CD14-positive monocyte (primary cell): ENCODE data around the gene MSRB1. TPM values are rescaled to one million over a fixed set of nuclear protein-coding genes. Genes with fewer than 3 reads are reported as not detected.

ENCODE experiments used
- DNase-seq, 3 donors: peaks; one replicate each; pipeline ENCODE4 v3.0.0-alpha.2; 2011 to 2022
- H2AFZ ChIP-seq: 2 replicates; pipeline ENCODE4 v1.6.0; 2012; ENCODE audit warnings: mild to moderate bottlenecking, low read depth, low read length, inconsistent platforms; ENCODE audit not compliant: insufficient read depth, poor library complexity, severe bottlenecking
- H3K27ac ChIP-seq, 2 donors: 1 replicate in 1 of 2; 2 replicates in 1 of 2; pipeline ENCODE4 v1.5.1; 2012 to 2013; ENCODE audit warnings: low read length in 2 of 2, control low read depth in 1 of 2, inconsistent platforms in 1 of 2, low read depth in 1 of 2, mild to moderate bottlenecking in 1 of 2
- H3K27me3 ChIP-seq, 2 donors: one replicate each; pipeline versions ENCODE4 v1.6.0 to v1.6.1; 2011 to 2013; ENCODE audit warnings: low read length in 2 of 2; ENCODE audit not compliant: control insufficient read depth in 2 of 2, insufficient read depth in 2 of 2
- H3K36me3 ChIP-seq, 2 donors: replicated peaks in 1 of 2; 1 replicate in 1 of 2; 2 replicates in 1 of 2; pipeline versions ENCODE4 v1.5.1 to v1.6.1; 2012 to 2013; ENCODE audit warnings: low read length in 2 of 2, control low read depth in 1 of 2, inconsistent platforms in 1 of 2, mild to moderate bottlenecking in 1 of 2; ENCODE audit not compliant: insufficient read depth in 2 of 2, control insufficient read depth in 1 of 2
- H3K4me1 ChIP-seq, 2 donors: 1 replicate in 1 of 2; 2 replicates in 1 of 2; pipeline versions ENCODE4 v1.5.1 to v1.6.1; 2012 to 2013; ENCODE audit warnings: low read length in 2 of 2, control low read depth in 1 of 2, inconsistent platforms in 1 of 2, mild to moderate bottlenecking in 1 of 2, moderate library complexity in 1 of 2; ENCODE audit not compliant: insufficient read depth in 2 of 2, control insufficient read depth in 1 of 2
- H3K4me2 ChIP-seq: replicated peaks from 2 replicates; pipeline ENCODE3; 2012; ENCODE audit warnings: low read length, moderate library complexity, mild to moderate bottlenecking; ENCODE audit not compliant: poor library complexity, severe bottlenecking; ENCODE audit errors: extremely low read depth
- H3K4me3 ChIP-seq, 3 experiments: fragments of 200-600 bp in 1 of 3; sonication (generic) in 1 of 3; replicated peaks in 1 of 3; 1 replicate in 2 of 3; 2 replicates in 1 of 3; pipeline ENCODE4 v1.5.1; 2011 to 2013; ENCODE audit warnings: low read length in 3 of 3, mild to moderate bottlenecking in 3 of 3, control low read depth in 2 of 3, low read depth in 2 of 3, inconsistent platforms in 1 of 3, moderate library complexity in 1 of 3
- H3K79me2 ChIP-seq: 2 replicates; pipeline ENCODE4 v1.6.0; 2012; ENCODE audit warnings: mild to moderate bottlenecking, control low read depth, inconsistent platforms, low read length, moderate library complexity; ENCODE audit not compliant: insufficient read depth
- H3K9ac ChIP-seq: 2 replicates; pipeline ENCODE4 v1.6.0; 2017; ENCODE audit warnings: low read length, mild to moderate bottlenecking; ENCODE audit not compliant: insufficient read depth, poor library complexity, severe bottlenecking
- H3K9me3 ChIP-seq, 2 donors: replicated peaks in 1 of 2; 1 replicate in 1 of 2; 2 replicates in 1 of 2; pipeline versions ENCODE4 v1.5.1 to v1.6.1; 2012 to 2013; ENCODE audit warnings: low read length in 2 of 2, control low read depth in 1 of 2; ENCODE audit not compliant: control insufficient read depth in 1 of 2, insufficient read depth in 1 of 2
- H4K20me1 ChIP-seq: 2 replicates; pipeline ENCODE4 v1.6.0; 2012; ENCODE audit warnings: mild to moderate bottlenecking, low read length, control low read depth, moderate library complexity; ENCODE audit not compliant: insufficient read depth
- H3K27ac Mint-ChIP-seq, 7 donors: one replicate each; pipeline ENCODE4 v1.8.0; 2020; ENCODE audit warnings: mild to moderate bottlenecking in 7 of 7, mixed read lengths in 7 of 7, moderate library complexity in 6 of 7, inconsistent platforms in 2 of 7
- H3K27me3 Mint-ChIP-seq, 3 donors: one replicate each; pipeline ENCODE4 v1.8.0; 2021 to 2022; ENCODE audit warnings: low read depth in 3 of 3, mild to moderate bottlenecking in 3 of 3, mixed read lengths in 3 of 3, moderate library complexity in 3 of 3, inconsistent platforms in 1 of 3
- H3K36me3 Mint-ChIP-seq, 2 donors: one replicate each; pipeline ENCODE4 v1.8.0; 2020; ENCODE audit warnings: mixed read lengths in 2 of 2, inconsistent platforms in 1 of 2, mild to moderate bottlenecking in 1 of 2
- H3K4me1 Mint-ChIP-seq: one replicate; pipeline ENCODE4 v1.8.0; 2020; ENCODE audit warnings: mild to moderate bottlenecking, mixed read lengths
- H3K4me3 Mint-ChIP-seq, 2 donors: one replicate each; pipeline ENCODE4 v1.8.0; 2020; ENCODE audit warnings: mild to moderate bottlenecking in 2 of 2, mixed read lengths in 2 of 2, moderate library complexity in 1 of 2
- H3K9me3 Mint-ChIP-seq, 7 donors: one replicate each; pipeline ENCODE4 v1.8.0; 2020 to 2022; ENCODE audit warnings: mixed read lengths in 7 of 7, mild to moderate bottlenecking in 6 of 7, moderate library complexity in 6 of 7, inconsistent platforms in 2 of 7
- WGBS: methylation state at CpG from one replicate; pipeline ENCODE4 v1.1.5; 2013; ENCODE audit warnings: missing lambda C conversion rate; ENCODE audit not compliant: insufficient coverage; 5-methylcytosine and 5-hydroxymethylcytosine counted together
- intact Hi-C, 2 donors: fragments of 100-400 bp; cut with micrococcal nuclease; formaldehyde crosslinking; loops; one replicate each; pipeline versions ENCODE4 v1.15.0 to v1.15.1; 2023
- polyA plus RNA-seq, 3 donors: library from polyadenylated mRNA; depleted of rRNA in 1 of 3; unstranded in 2 of 3; stranded (reverse) in 1 of 3; fragments of 300-500 nt in 2 of 3; fragments of >200 nt in 1 of 3; fragmentation: Illumina TruSeq in 2 of 3; gene quantifications; 1 replicate in 2 of 3; 2 replicates in 1 of 3; pipeline ENCODE4 v1.2.3, GENCODE V29; 2012 to 2021
- TF ChIP-seq, protein P1 (sequence below): fragments of 200-600 bp; IDR thresholded peaks from one replicate; pipeline ENCODE4 v1.8.0; 2022; ENCODE audit warnings: antibody characterized with exemption, mild to moderate bottlenecking

MSRB1 gene
- polyA plus RNA-seq, 3 donors = 116 to 427 (median 416) TPM

GRCh38 chr16:1975432-1976215 is 32.6 kb upstream of the MSRB1 start:
- peaks cover 4% of the 10 kb centered on the region for H4K20me1 ChIP-seq
- no peaks in the 10 kb centered on the region for H3K9me3 ChIP-seq
- peaks cover 0 to 3% (median 0%) of the 10 kb centered on the region in 7 donors for H3K9me3 Mint-ChIP-seq
- intact Hi-C loops = no loop called here
- peaks cover 21% of the 10 kb centered on the region for H3K4me1 Mint-ChIP-seq
- no peak overlapping the region for H2AFZ ChIP-seq
- H3K79me2 ChIP-seq = peaks cover 11% of the 10 kb centered on the region
- H3K4me3 Mint-ChIP-seq = no peak overlapping the region
- TF ChIP-seq, protein P1, sequence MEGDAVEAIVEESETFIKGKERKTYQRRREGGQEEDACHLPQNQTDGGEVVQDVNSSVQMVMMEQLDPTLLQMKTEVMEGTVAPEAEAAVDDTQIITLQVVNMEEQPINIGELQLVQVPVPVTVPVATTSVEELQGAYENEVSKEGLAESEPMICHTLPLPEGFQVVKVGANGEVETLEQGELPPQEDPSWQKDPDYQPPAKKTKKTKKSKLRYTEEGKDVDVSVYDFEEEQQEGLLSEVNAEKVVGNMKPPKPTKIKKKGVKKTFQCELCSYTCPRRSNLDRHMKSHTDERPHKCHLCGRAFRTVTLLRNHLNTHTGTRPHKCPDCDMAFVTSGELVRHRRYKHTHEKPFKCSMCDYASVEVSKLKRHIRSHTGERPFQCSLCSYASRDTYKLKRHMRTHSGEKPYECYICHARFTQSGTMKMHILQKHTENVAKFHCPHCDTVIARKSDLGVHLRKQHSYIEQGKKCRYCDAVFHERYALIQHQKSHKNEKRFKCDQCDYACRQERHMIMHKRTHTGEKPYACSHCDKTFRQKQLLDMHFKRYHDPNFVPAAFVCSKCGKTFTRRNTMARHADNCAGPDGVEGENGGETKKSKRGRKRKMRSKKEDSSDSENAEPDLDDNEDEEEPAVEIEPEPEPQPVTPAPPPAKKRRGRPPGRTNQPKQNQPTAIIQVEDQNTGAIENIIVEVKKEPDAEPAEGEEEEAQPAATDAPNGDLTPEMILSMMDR = no peak
- no peak overlapping the region for H3K4me3 ChIP-seq
- H3K36me3 ChIP-seq = peaks cover 45 to 47% of the 10 kb centered on the region in 2 donors
- no peak for DNase-seq
- H3K27me3 Mint-ChIP-seq = peaks cover 18 to 31% (median 21%) of the 10 kb centered on the region in 3 donors
- H3K36me3 Mint-ChIP-seq = peaks cover 41 to 48% of the 10 kb centered on the region in 2 donors
- no peak overlapping the region for H3K4me2 ChIP-seq
- no peak overlapping the region for H3K9ac ChIP-seq
- no peak overlapping the region for H3K27ac ChIP-seq
- peaks cover 17 to 20% of the 10 kb centered on the region in 2 donors for H3K4me1 ChIP-seq
- no peak overlapping the region for H3K27ac Mint-ChIP-seq
- 96% methylated on average over 23 of the region's 33 CpGs for WGBS
- peaks cover 10 to 21% of the 10 kb centered on the region in 2 donors for H3K27me3 ChIP-seq

DNA sequence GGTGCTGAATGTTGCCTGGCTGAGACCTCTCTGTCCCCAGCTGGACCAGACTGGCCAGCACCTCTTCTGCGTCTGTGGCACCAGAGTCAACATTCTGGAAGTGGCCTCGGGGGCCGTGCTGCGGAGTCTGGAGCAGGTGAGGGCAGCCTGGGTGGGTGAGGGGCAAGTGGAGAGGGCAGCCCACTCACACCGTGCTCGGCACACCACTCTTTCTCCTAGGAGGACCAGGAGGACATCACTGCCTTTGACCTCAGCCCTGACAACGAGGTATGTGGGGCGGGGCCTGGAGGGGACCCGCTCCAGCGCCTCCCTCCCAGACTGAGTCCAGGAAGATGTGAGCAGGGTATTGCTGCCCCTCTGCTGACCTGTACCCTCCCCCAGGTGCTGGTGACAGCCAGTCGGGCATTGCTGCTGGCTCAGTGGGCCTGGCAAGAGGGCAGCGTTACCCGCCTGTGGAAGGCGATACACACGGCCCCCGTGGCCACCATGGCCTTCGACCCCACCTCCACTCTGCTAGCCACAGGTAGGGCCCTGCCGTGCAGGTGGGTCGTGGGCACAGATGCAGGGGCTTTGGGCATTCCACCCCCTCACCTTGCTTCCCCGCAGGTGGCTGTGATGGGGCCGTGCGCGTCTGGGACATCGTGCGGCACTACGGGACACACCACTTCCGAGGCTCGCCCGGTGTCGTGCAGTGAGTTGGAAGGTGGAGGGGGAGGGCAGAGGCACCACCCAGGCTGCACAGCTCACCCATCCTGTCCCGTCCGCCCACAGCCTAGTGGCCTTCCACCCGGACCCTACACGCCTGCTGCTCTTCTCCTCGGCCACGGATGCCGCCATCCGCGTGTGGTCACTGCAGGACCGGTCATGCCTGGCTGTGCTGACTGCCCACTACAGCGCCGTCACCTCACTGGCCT is 31.4 kb upstream of the MSRB1 start:
- peaks cover 45 to 47% of the 10 kb centered on the region in 2 donors for H3K36me3 ChIP-seq
- no peak overlapping the region for H3K4me3 ChIP-seq
- intact Hi-C loops = no loop called here
- no peak overlapping the region for H2AFZ ChIP-seq
- no peak overlapping the region for H3K4me2 ChIP-seq
- peaks cover 4% of the 10 kb centered on the region for H4K20me1 ChIP-seq
- peaks cover 21% of the 10 kb centered on the region for H3K4me1 Mint-ChIP-seq
- 98% methylated on average over 23 of the region's 42 CpGs for WGBS
- TF ChIP-seq, protein P1 = no peak
- H3K36me3 Mint-ChIP-seq = peaks cover 41 to 48% of the 10 kb centered on the region in 2 donors
- H3K27me3 Mint-ChIP-seq = peaks cover 6 to 19% (median 9%) of the 10 kb centered on the region in 3 donors
- H3K9me3 ChIP-seq = no peaks in the 10 kb centered on the region
- H3K27me3 ChIP-seq = peaks cover 1 to 9% of the 10 kb centered on the region in 2 donors
- peaks cover 18 to 20% of the 10 kb centered on the region in 2 donors for H3K4me1 ChIP-seq
- peaks cover 11% of the 10 kb centered on the region for H3K79me2 ChIP-seq
- H3K9ac ChIP-seq = no peak overlapping the region
- H3K4me3 Mint-ChIP-seq = no peak overlapping the region
- no peak for DNase-seq
- no peak overlapping the region for H3K27ac ChIP-seq
- no peak overlapping the region for H3K27ac Mint-ChIP-seq
- peaks cover 0 to 3% (median 0%) of the 10 kb centered on the region in 7 donors for H3K9me3 Mint-ChIP-seq
